Fibroblast of peridontal ligament (primary cell): ENCODE data around the gene PLCH1.

ENCODE experiments used
- DNase-seq: peaks from one replicate; pipeline ENCODE4 v3.0.0-alpha.2; 2010; ENCODE audit errors: extremely low read depth

The PLCH1 gene

DNA sequence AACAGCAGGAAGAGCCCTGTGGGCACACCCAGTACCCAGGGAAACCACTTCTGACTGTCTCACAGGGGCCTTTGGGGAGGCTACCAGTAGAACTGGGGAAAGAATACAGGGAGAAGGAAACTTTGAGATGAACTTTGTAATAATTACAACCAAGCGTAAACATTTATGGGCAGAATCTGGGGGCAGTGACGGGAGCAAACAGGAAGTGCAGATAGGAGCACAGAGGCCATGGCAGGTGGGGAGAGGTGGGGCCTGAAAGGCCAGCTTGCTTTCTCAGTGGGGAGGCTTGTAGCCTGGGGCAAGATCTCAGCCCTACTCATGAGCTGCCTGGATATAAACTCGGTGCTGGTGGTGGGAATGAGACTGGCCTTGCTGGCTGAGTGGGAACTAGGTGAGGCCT, 209.8 kb downstream of the PLCH1 start:
- DNase-seq, result no peak

GRCh38 chr3:155528579-155528978, 216.3 kb downstream of the PLCH1 start:
- DNase-seq, result no peak

- no peak for DNase-seq
Observed at GRCh38 chr3:155525324-155525833, 219.5 kb downstream of the PLCH1 start.

DNA sequence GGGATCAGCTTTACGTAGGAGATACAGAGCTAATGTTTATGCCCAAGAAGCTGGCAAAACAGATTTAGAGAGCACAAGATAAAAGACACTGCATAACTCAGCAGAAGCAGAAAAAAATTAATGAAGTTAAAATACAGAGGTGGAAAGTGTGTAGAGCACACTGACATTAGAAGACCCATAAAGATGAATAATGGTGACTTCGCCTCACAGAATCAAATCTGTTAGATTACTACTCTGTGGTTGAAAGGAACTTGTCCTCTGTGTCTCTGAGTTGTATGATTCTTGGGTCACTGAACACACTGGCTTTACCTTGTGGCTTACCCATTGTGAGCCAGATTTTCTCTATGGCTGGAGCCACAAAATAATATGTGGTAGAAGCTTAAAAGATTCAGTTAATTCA, 224.4 kb downstream of the PLCH1 start:
- DNase-seq, result no peak

DNA sequence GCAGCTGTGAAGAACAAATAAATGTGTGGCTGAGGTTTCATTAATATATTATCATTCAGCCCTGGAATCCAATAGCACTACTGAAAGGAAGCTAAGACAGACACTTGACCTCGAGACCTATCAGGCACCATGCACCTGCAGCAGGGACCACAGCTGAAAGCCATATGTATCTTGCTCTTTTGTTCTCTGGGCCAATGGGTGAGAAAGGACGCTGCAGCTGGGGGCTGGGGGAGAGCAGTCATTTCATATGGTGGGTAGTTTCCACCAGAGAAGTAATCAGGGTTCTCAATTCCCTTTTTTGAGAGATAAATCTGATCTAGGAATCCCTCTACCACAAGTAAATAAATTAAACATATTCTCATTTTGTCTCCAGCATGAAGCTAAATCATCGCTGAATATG, 225.8 kb downstream of the PLCH1 start:
- no peak for DNase-seq

- no peak for DNase-seq
Observed at GRCh38 chr3:155517903-155518302, 227.0 kb downstream of the PLCH1 start.

- no peak for DNase-seq
Observed at GRCh38 chr3:155516439-155516838, 228.4 kb downstream of the PLCH1 start.

- no peak for DNase-seq
Observed at GRCh38 chr3:155512867-155513261, 232.0 kb downstream of the PLCH1 start.

DNA sequence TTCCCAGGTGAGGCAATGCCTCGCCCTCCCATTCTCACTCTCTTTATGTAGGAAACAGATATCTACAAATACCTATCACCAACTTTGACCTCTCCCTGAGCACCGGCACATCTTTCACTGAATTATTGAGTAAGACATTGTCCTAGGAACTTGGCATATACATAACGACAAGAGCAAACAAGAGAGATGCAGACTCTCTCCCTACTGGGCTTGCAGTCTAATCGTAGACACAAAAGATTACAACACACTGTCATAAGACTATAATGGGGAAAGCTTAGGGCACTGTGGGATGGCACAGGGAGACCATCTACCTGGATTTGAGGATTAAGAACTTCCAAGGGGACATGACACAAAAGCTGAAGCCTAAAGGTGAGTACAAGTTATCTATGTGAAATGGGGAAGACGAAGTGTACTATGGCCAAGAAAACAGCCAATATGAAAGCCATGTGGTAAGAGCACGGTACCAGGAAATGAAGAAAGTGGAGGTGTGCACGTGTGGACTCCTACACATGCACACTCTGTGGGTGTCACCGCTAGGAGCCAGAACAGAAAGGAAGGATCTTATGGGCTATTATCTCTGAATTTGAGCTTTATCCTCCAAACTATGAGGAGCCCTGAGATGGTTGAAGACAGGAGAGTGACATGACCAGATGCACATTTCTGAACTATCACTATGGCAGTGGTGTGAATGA, 232.6 kb downstream of the PLCH1 start:
- no peak for DNase-seq

GRCh38 chr3:155504682-155505081, 240.2 kb downstream of the PLCH1 start:
- no peak for DNase-seq

DNA sequence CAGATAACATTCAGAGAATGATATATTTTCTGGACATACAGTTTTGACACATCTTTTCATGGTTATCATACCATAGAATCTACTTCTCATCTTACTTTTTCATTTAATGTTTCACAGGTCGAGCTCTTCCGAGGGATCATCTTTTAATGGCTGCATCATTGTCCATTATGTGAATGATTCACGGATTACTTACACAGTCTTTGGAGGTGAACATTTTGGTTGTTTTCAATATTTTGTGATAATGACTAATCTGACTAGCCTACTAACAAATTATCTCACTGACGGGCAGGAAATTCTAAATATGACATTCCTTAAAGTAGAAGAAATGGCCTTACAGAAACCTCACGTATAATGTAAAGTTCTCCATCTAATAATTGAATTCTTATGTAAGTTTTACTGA, 242.2 kb downstream of the PLCH1 start:
- no peak for DNase-seq

GRCh38 chr3:155500194-155500818, 244.6 kb downstream of the PLCH1 start:
- DNase-seq, result no peak

DNA sequence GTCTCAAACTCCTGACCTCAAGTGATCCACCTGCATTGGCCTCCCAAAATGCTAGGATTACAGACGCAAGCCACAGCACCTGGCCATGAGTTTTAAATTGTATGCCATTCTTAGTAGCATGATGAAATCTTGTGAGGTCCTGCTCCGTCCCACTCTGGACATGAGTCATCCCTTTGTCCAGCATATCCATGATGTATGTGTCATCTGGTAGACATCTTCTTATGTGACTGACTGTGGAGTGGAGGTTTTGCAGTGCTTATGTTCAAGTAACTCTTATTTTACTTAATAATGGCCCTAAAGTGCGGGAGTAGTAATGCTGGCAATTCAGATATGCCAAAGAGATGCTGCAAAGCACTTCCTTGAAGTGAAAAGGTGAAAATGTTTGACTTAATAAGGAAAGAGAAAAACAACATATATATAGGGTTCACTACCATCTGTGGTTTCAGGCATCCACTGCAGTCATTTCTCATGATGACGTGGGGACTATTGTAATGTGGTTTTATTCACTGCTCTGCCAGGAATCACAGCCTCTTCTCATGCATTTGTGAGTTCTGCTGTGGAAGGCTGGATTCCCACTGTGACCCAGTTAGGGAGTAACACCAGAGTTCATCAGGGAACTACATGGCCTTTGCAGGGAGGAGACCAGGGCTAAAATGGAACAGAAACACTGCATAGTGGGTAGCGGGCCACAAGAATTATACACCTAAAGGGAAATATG, 246.8 kb downstream of the PLCH1 start:
- DNase-seq, result peak; percentile 93

GRCh38 chr3:155496206-155496605, 248.7 kb downstream of the PLCH1 start:
- peak; percentile 59 for DNase-seq

GRCh38 chr3:155495387-155495786, 249.5 kb downstream of the PLCH1 start:
- DNase-seq, result peak; percentile 63

GRCh38 chr3:155494332-155494731, 250.5 kb downstream of the PLCH1 start:
- no peak for DNase-seq

DNA sequence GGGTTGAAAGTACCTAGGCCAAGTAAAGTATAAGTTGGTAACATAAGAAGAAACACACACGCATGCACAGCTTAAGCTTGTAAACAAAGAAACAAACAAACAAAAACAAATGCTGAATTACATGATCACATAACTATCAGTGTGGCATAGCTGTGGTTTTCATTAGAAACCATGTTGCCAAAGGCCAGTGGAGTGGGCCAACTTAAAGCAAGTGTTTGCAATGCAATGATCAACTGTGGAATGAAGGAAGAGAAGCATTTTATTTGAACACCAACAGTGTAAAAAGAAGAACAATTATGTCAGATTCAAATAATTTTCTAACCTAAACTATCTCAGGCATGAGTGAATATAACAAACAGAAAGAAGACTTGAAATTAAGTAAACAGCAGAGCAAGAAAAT, 252.0 kb downstream of the PLCH1 start:
- DNase-seq, result peak; percentile 26

DNA sequence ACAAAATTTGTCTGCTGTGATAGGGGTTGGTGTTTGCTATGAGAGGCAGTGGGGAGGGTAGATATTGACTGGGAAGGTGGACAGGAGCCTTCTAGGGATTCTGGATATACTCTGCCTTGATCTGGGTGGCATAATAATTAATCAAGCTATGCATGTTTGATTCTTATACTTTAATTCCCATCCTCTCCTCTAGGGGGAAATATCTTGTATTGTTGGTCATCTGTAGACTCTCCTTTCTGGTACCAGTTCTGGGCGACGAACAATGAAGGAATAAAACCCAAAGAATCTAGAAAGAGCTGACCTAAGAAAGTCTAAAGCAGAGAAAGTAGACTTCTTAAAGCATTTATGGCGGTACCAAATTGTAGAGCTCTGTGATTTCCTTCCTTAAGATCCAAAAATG, 253.2 kb downstream of the PLCH1 start:
- DNase-seq, result no peak

GRCh38 chr3:155488671-155489070, 256.2 kb downstream of the PLCH1 start:
- DNase-seq, result no peak

- DNase-seq, result no peak
Observed at GRCh38 chr3:155485897-155486296, 259.0 kb downstream of the PLCH1 start.

GRCh38 chr3:155481591-155481990, 263.3 kb downstream of the PLCH1 start:
- DNase-seq, result no peak

GRCh38 chr3:155481089-155481488, 263.8 kb downstream of the PLCH1 start:
- no peak for DNase-seq

GRCh38 chr3:155465664-155466063, 279.2 kb downstream of the PLCH1 start:
- no peak for DNase-seq
